H1 (cell line): ENCODE measurements around the gene ASS1. TPM values are rescaled to one million over a fixed set of nuclear protein-coding genes. Genes with fewer than 3 reads are reported as not detected.

Experiments used
- CHD2 ChIP-seq: IDR thresholded peaks from 2 replicates; pipeline ENCODE4 v1.6.1; 2012; ENCODE audit warnings: low read length, improper control_type of control experiment
- RFX5 ChIP-seq: IDR thresholded peaks from 2 replicates; pipeline ENCODE4 v1.6.1; 2011; ENCODE audit warnings: low read depth, low read length, improper control_type of control experiment, borderline replicate concordance
- SIN3A ChIP-seq, 2 experiments: IDR thresholded peaks in 1 of 2; conservative IDR thresholded peaks in 1 of 2; 2 replicates each; pipeline ENCODE4 v1.6.1; 2011 to 2012; ENCODE audit warnings: low read length in 2 of 2, improper control_type of control experiment in 1 of 2, low read depth in 1 of 2, mild to moderate bottlenecking in 1 of 2
- SIRT6 ChIP-seq: IDR thresholded peaks from one replicate; pipeline ENCODE4 v1.7.1; 2012; ENCODE audit warnings: low read length, inconsistent platforms
- SRF ChIP-seq: IDR thresholded peaks from 2 replicates; pipeline ENCODE4 v1.6.1; 2011; ENCODE audit warnings: mild to moderate bottlenecking, low read depth, low read length, moderate library complexity
- TBP ChIP-seq: IDR thresholded peaks from 2 replicates; pipeline ENCODE4 v1.6.1; 2011; ENCODE audit warnings: low read depth, low read length, improper control_type of control experiment
- TCF12 ChIP-seq: IDR thresholded peaks from 2 replicates; pipeline ENCODE4 v1.6.1; 2011; ENCODE audit warnings: low read depth, mild to moderate bottlenecking, low read length
- USF2 ChIP-seq: IDR thresholded peaks from 2 replicates; pipeline ENCODE4 v1.6.1; 2011; ENCODE audit warnings: low read length, improper control_type of control experiment
- ZNF274 ChIP-seq: IDR thresholded peaks from 2 replicates; pipeline ENCODE4 v1.7.0; 2012; ENCODE audit warnings: low read length, borderline replicate concordance; ENCODE audit errors: extremely low read depth
- polyA plus RNA-seq, 7 experiments: library from polyadenylated mRNA; depleted of rRNA in 3 of 7; stranded (reverse) in 5 of 7; unstranded in 2 of 7; fragments of >200 nt in 5 of 7; fragments of 200-250 nt in 2 of 7; gene quantifications; 1 replicate in 5 of 7; 2 replicates in 1 of 7; 4 replicates in 1 of 7; pipeline versions ENCODE4 v1.2.1 to v1.2.3, GENCODE V29; 2011 to 2013; ENCODE audit warnings: missing spikeins in 2 of 7, mixed read lengths in 2 of 7
- total RNA-seq: library from RNA; stranded (reverse); fragmentation: NEBNext Ultra II Directional; extraction: Animal tissue kit (Norgen Biotek cat#: 25700); gene quantifications from 2 replicates; pipeline ENCODE4 v1.2.1, GENCODE V29; 2021
- TF ChIP-seq, protein P1 (sequence below): fragments of 300-600 bp; sonication (generic); IDR thresholded peaks from 2 replicates; pipeline ENCODE4 v1.7.1; 2012; ENCODE audit warnings: low read length, moderate library complexity, mild to moderate bottlenecking, inconsistent platforms; ENCODE audit not compliant: insufficient replicate concordance
- TF ChIP-seq, protein P2 (sequence below): IDR thresholded peaks from 2 replicates; pipeline ENCODE4 v1.6.1; 2012; ENCODE audit warnings: inconsistent platforms

ASS1 gene
- total and polyA plus RNA-seq, 2 of the 8 experiments (the other 6 are each of a cell fraction or from before 2014, with no cell fraction given), result 108 to 296 TPM

- TF ChIP-seq, protein P1, sequence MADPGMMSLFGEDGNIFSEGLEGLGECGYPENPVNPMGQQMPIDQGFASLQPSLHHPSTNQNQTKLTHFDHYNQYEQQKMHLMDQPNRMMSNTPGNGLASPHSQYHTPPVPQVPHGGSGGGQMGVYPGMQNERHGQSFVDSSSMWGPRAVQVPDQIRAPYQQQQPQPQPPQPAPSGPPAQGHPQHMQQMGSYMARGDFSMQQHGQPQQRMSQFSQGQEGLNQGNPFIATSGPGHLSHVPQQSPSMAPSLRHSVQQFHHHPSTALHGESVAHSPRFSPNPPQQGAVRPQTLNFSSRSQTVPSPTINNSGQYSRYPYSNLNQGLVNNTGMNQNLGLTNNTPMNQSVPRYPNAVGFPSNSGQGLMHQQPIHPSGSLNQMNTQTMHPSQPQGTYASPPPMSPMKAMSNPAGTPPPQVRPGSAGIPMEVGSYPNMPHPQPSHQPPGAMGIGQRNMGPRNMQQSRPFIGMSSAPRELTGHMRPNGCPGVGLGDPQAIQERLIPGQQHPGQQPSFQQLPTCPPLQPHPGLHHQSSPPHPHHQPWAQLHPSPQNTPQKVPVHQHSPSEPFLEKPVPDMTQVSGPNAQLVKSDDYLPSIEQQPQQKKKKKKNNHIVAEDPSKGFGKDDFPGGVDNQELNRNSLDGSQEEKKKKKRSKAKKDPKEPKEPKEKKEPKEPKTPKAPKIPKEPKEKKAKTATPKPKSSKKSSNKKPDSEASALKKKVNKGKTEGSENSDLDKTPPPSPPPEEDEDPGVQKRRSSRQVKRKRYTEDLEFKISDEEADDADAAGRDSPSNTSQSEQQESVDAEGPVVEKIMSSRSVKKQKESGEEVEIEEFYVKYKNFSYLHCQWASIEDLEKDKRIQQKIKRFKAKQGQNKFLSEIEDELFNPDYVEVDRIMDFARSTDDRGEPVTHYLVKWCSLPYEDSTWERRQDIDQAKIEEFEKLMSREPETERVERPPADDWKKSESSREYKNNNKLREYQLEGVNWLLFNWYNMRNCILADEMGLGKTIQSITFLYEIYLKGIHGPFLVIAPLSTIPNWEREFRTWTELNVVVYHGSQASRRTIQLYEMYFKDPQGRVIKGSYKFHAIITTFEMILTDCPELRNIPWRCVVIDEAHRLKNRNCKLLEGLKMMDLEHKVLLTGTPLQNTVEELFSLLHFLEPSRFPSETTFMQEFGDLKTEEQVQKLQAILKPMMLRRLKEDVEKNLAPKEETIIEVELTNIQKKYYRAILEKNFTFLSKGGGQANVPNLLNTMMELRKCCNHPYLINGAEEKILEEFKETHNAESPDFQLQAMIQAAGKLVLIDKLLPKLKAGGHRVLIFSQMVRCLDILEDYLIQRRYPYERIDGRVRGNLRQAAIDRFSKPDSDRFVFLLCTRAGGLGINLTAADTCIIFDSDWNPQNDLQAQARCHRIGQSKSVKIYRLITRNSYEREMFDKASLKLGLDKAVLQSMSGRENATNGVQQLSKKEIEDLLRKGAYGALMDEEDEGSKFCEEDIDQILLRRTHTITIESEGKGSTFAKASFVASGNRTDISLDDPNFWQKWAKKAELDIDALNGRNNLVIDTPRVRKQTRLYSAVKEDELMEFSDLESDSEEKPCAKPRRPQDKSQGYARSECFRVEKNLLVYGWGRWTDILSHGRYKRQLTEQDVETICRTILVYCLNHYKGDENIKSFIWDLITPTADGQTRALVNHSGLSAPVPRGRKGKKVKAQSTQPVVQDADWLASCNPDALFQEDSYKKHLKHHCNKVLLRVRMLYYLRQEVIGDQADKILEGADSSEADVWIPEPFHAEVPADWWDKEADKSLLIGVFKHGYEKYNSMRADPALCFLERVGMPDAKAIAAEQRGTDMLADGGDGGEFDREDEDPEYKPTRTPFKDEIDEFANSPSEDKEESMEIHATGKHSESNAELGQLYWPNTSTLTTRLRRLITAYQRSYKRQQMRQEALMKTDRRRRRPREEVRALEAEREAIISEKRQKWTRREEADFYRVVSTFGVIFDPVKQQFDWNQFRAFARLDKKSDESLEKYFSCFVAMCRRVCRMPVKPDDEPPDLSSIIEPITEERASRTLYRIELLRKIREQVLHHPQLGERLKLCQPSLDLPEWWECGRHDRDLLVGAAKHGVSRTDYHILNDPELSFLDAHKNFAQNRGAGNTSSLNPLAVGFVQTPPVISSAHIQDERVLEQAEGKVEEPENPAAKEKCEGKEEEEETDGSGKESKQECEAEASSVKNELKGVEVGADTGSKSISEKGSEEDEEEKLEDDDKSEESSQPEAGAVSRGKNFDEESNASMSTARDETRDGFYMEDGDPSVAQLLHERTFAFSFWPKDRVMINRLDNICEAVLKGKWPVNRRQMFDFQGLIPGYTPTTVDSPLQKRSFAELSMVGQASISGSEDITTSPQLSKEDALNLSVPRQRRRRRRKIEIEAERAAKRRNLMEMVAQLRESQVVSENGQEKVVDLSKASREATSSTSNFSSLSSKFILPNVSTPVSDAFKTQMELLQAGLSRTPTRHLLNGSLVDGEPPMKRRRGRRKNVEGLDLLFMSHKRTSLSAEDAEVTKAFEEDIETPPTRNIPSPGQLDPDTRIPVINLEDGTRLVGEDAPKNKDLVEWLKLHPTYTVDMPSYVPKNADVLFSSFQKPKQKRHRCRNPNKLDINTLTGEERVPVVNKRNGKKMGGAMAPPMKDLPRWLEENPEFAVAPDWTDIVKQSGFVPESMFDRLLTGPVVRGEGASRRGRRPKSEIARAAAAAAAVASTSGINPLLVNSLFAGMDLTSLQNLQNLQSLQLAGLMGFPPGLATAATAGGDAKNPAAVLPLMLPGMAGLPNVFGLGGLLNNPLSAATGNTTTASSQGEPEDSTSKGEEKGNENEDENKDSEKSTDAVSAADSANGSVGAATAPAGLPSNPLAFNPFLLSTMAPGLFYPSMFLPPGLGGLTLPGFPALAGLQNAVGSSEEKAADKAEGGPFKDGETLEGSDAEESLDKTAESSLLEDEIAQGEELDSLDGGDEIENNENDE, result no peak
- TF ChIP-seq SIN3A (conservative IDR thresholded peaks at IDR 0.05 in 1 of 2, IDR thresholded peaks at IDR 0.05 in 1 of 2; ENCODE audit: low read depth in 1 of 2, low read length in 2 of 2) (no peak), TBP (no peak), ZNF274 (no peak), RFX5 (no peak), CHD2 (no peak), SRF (no peak), USF2 (no peak), SIRT6 (no peak), TCF12 (no peak)
- TF ChIP-seq, protein P2, sequence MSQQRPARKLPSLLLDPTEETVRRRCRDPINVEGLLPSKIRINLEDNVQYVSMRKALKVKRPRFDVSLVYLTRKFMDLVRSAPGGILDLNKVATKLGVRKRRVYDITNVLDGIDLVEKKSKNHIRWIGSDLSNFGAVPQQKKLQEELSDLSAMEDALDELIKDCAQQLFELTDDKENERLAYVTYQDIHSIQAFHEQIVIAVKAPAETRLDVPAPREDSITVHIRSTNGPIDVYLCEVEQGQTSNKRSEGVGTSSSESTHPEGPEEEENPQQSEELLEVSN, result no peak
Measured at GRCh38 chr9:130543859-130544258, 99.1 kb downstream of the ASS1 start (continued).
